GM12878 (cell line): ENCODE data around the gene CHRNA9. TPM values are rescaled to one million over a fixed set of nuclear protein-coding genes. Genes with fewer than 3 reads are reported as not detected.

ENCODE experiments used
- ATAC-seq: fragments of 200-7000 bp; cut with Tn5 transposase; 3 replicates; pipeline ENCODE4 v1.9.1; 2020; ENCODE audit warnings: mild to moderate bottlenecking, moderate library complexity
- BruUV-seq: library from RNA; stranded (reverse); fragments of 400-500 nt; replicated peaks from 2 replicates; lab custom pipeline; 2021; lab: Mats Ljungman, UMichigan
- CTCF ChIA-PET: fragments of 300-600 bp; sonication (Branson Sonifier 250); formaldehyde crosslinking; extraction: SDS; loops from one replicate; lab custom pipeline; 2021; ENCODE audit warnings: inconsistent platforms; lab: Yijun Ruan, JAX
- POLR2A ChIA-PET: fragments of 350-600 bp; formaldehyde crosslinking; extraction: SDS; loops from one replicate; lab custom pipeline; 2021; ENCODE audit warnings: inconsistent platforms; lab: Charles Lee
- RAD21 ChIA-PET: fragments of 300-600 bp; sonication (Branson Sonifier 250); formaldehyde crosslinking; loops from one replicate; lab custom pipeline; 2023; ENCODE audit warnings: antibody characterized with exemption; ENCODE audit not compliant: unreplicated experiment; lab: Charles Lee
- SMC1A ChIA-PET: fragments of 300-600 bp; sonication (Branson Sonifier 250); formaldehyde crosslinking; loops from one replicate; lab custom pipeline; 2023; ENCODE audit not compliant: unreplicated experiment, uncharacterized antibody; lab: Charles Lee
- DNase-seq: peaks from one replicate; pipeline ENCODE4 v3.0.0-alpha.2; 2011; ENCODE audit warnings: low read depth, low spot score
- FAIRE-seq: peaks from 3 replicates; lab custom pipeline; 2011; peaks lifted over from hg19 to GRCh38; lab: Jason Lieb, UNC
- H2AFZ ChIP-seq: 2 replicates; pipeline ENCODE4 v1.6.0; 2011; ENCODE audit warnings: low read depth, low read length, control low read depth; ENCODE audit not compliant: control insufficient read depth
- H3K27ac ChIP-seq: 2 replicates; pipeline ENCODE4 v1.5.1; 2011; ENCODE audit warnings: control low read depth; ENCODE audit not compliant: control insufficient read depth, insufficient read depth
- H3K27me3 ChIP-seq, 2 experiments: replicated peaks in 1 of 2; 2 replicates each; pipeline versions ENCODE4 v1.6.0 to v1.6.1; 2011; ENCODE audit warnings: low read length in 1 of 2; ENCODE audit not compliant: control insufficient read depth in 2 of 2, insufficient read depth in 2 of 2
- H3K36me3 ChIP-seq, 2 experiments: 2 replicates each; pipeline ENCODE4 v1.5.1; 2011; ENCODE audit warnings: low read length in 1 of 2; ENCODE audit not compliant: control insufficient read depth in 2 of 2, insufficient read depth in 2 of 2
- H3K4me1 ChIP-seq: 2 replicates; pipeline ENCODE4 v1.6.1; 2011; ENCODE audit warnings: mild to moderate bottlenecking, low read length, moderate library complexity, mixed read lengths; ENCODE audit not compliant: control insufficient read depth, insufficient read depth
- H3K4me2 ChIP-seq: 2 replicates; pipeline ENCODE4 v1.6.0; 2011; ENCODE audit warnings: control low read depth; ENCODE audit not compliant: control insufficient read depth, insufficient read depth
- H3K4me3 ChIP-seq: fragments of 200-600 bp; sonication (generic); 2 replicates; pipeline ENCODE4 v1.5.1; 2016
- H3K79me2 ChIP-seq: 2 replicates; pipeline ENCODE4 v1.6.0; 2011; ENCODE audit warnings: low read length; ENCODE audit not compliant: control insufficient read depth, insufficient read depth
- H3K9ac ChIP-seq: 2 replicates; pipeline ENCODE4 v1.8.0; 2011; ENCODE audit warnings: low read length, control low read depth, mixed read lengths; ENCODE audit not compliant: control insufficient read depth, insufficient read depth
- H3K9me3 ChIP-seq: replicated peaks from 3 replicates; pipeline ENCODE4 v1.5.1; 2011; ENCODE audit warnings: mild to moderate bottlenecking, low read length; ENCODE audit not compliant: control insufficient read depth, insufficient read depth
- H4K20me1 ChIP-seq: 2 replicates; pipeline ENCODE4 v1.6.0; 2011; ENCODE audit not compliant: control insufficient read depth, insufficient read depth
- ASH2L ChIP-seq: fragments of 300-600, 200-600 bp; sonication (generic); IDR thresholded peaks from 2 replicates; pipeline ENCODE4 v1.6.1; 2017; ENCODE audit warnings: low read depth, mild to moderate bottlenecking, borderline replicate concordance
- ZNF24 ChIP-seq: fragments of 450-650 bp; IDR thresholded peaks from 2 replicates; pipeline ENCODE4 v1.6.1; 2017; ENCODE audit warnings: antibody characterized with exemption, mild to moderate bottlenecking
- WGBS: methylation state at CpG from one replicate; pipeline ENCODE4 v1.1.6; 2016; ENCODE audit warnings: low lambda C conversion rate; ENCODE audit not compliant: insufficient replicate concordance, insufficient coverage; ENCODE audit errors: missing lambda C conversion rate; 5-methylcytosine and 5-hydroxymethylcytosine counted together
- in situ Hi-C: fragments of 300-500 bp; cut with MboI; formaldehyde crosslinking; loops from 9 replicates; pipeline ENCODE4 v1.14.3; 2018; ENCODE audit warnings: mixed read lengths
- intact Hi-C: fragments of 100-400 bp; cut with micrococcal nuclease; formaldehyde crosslinking; loops from one replicate; pipeline ENCODE4 v1.14.2; 2022; ENCODE audit not compliant: unreplicated experiment
- polyA plus RNA-seq, 11 experiments: library from polyadenylated mRNA; depleted of rRNA in 4 of 11; unstranded in 6 of 11; stranded (reverse) in 5 of 11; fragments of >200 nt; fragmentation: Nextera tagmentation in 4 of 11; fragmentation: Illumina TruSeq in 1 of 11; extraction: Ambion mirVana in 4 of 11; extraction: Trizol in 1 of 11; gene quantifications; 1 replicate in 1 of 11; 2 replicates in 10 of 11; pipeline versions ENCODE4 v1.2.1 to v1.2.3, GENCODE V29; 2011 to 2016; ENCODE audit warnings: inconsistent platforms in 2 of 11, missing spikeins in 2 of 11, low read depth in 1 of 11
- total RNA-seq, 4 experiments: library from RNA; depleted of rRNA in 3 of 4; stranded (reverse); fragments of >200 nt in 3 of 4; fragmentation: Illumina TruSeq in 1 of 4; extraction: Trizol in 1 of 4; gene quantifications; 2 replicates each; pipeline versions ENCODE4 v1.2.1 to v1.2.3, GENCODE V29; 2013 to 2021
- TF ChIP-seq, protein P1 (sequence below): fragments of 450-650 bp; IDR thresholded peaks from 2 replicates; pipeline ENCODE4 v1.6.1; 2016; ENCODE audit warnings: mild to moderate bottlenecking
- TF ChIP-seq, protein P2 (sequence below): IDR thresholded peaks from 2 replicates; pipeline ENCODE4 v1.6.1; 2012; ENCODE audit warnings: improper control_type of control experiment, low read depth, low read length; ENCODE audit not compliant: insufficient replicate concordance

The CHRNA9 gene
- total and polyA plus RNA-seq, 10 of the 15 experiments (the other 5 are each of a cell fraction or from before 2014, with no cell fraction given): 0.05 to 0.09 (median 0.08) TPM; not detected in 7

GRCh38 chr4:40349561-40350198 is 14.5 kb downstream of the CHRNA9 start:
- POLR2A ChIA-PET: no interaction called here
- no peak for TF ChIP-seq ASH2L
- no peak for TF ChIP-seq ZNF24
- TF ChIP-seq, all 136 proteins: peak for 0
- DNase-seq (no peak), ATAC-seq (no peak), FAIRE-seq (no peak)
- in situ Hi-C loops: no loop called here
- no TSS peak for BruUV-seq
- H3K4me3 ChIP-seq: no peak overlapping the region
- H3K36me3 ChIP-seq: no peaks in the 10 kb centered on the region
- RAD21 ChIA-PET: interaction anchor here (0.7 kb wide), 1 partner anchor 367 kb away, joined by 3 read pairs; no protein-coding TSS in a partner anchor
- H3K9me3 ChIP-seq: no peaks in the 10 kb centered on the region
- H3K27ac ChIP-seq: no peak overlapping the region
- no peaks in the 10 kb centered on the region for H3K79me2 ChIP-seq
- SMC1A ChIA-PET: no interaction called here
- CTCF ChIA-PET: no interaction called here
- H3K4me2 ChIP-seq: no peak overlapping the region
- H3K9ac ChIP-seq: no peak overlapping the region
- no peaks in the 10 kb centered on the region for H3K4me1 ChIP-seq
- no peaks in the 10 kb centered on the region for H3K27me3 ChIP-seq
- intact Hi-C loops: no loop called here
- H4K20me1 ChIP-seq: no peaks in the 10 kb centered on the region
- H2AFZ ChIP-seq: no peak overlapping the region
- 45% methylated on average over 5 of the region's 5 CpGs for WGBS

DNA sequence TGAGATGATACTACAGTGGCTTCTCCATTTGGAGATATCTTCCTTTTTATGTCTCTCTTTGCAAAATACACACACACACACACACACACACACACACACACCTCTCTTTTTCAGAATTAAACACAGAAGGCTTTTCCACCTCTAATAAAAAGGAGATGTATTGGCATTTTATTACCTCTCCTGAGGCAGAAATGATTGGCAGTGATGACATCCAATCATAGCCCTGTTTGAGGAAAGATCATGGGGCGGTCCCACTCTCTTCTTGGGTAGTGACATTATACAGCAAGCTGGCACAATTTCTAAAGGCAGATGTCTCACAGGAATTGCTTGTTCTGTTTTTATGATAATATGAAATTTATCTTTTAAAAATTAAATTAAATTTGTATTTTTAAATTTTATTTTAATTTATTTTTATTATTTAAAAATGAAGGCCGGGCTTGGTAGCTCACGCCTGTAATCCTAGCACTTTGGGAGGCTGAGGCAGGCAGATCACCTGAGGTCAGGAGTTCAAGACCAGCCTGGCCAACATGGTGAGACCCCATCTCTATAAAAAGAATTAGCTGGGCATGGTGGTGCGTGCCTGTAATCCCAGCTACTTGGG is 15.6 kb downstream of the CHRNA9 start:
- ATAC-seq: no peak
- 0 out of 2 replicates have a peak, but pooled peaks cover under 1% of the 10 kb centered on the region for H3K4me1 ChIP-seq
- H3K36me3 ChIP-seq: no peaks in the 10 kb centered on the region
- no peak for DNase-seq
- TF ChIP-seq, protein P1, sequence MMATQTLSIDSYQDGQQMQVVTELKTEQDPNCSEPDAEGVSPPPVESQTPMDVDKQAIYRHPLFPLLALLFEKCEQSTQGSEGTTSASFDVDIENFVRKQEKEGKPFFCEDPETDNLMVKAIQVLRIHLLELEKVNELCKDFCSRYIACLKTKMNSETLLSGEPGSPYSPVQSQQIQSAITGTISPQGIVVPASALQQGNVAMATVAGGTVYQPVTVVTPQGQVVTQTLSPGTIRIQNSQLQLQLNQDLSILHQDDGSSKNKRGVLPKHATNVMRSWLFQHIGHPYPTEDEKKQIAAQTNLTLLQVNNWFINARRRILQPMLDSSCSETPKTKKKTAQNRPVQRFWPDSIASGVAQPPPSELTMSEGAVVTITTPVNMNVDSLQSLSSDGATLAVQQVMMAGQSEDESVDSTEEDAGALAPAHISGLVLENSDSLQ: peak; percentile 61
- TF ChIP-seq, protein P2, sequence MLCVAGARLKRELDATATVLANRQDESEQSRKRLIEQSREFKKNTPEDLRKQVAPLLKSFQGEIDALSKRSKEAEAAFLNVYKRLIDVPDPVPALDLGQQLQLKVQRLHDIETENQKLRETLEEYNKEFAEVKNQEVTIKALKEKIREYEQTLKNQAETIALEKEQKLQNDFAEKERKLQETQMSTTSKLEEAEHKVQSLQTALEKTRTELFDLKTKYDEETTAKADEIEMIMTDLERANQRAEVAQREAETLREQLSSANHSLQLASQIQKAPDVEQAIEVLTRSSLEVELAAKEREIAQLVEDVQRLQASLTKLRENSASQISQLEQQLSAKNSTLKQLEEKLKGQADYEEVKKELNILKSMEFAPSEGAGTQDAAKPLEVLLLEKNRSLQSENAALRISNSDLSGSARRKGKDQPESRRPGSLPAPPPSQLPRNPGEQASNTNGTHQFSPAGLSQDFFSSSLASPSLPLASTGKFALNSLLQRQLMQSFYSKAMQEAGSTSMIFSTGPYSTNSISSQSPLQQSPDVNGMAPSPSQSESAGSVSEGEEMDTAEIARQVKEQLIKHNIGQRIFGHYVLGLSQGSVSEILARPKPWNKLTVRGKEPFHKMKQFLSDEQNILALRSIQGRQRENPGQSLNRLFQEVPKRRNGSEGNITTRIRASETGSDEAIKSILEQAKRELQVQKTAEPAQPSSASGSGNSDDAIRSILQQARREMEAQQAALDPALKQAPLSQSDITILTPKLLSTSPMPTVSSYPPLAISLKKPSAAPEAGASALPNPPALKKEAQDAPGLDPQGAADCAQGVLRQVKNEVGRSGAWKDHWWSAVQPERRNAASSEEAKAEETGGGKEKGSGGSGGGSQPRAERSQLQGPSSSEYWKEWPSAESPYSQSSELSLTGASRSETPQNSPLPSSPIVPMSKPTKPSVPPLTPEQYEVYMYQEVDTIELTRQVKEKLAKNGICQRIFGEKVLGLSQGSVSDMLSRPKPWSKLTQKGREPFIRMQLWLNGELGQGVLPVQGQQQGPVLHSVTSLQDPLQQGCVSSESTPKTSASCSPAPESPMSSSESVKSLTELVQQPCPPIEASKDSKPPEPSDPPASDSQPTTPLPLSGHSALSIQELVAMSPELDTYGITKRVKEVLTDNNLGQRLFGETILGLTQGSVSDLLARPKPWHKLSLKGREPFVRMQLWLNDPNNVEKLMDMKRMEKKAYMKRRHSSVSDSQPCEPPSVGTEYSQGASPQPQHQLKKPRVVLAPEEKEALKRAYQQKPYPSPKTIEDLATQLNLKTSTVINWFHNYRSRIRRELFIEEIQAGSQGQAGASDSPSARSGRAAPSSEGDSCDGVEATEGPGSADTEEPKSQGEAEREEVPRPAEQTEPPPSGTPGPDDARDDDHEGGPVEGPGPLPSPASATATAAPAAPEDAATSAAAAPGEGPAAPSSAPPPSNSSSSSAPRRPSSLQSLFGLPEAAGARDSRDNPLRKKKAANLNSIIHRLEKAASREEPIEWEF: no peak
- ChIA-PET RAD21 (interaction anchor here (0.7 kb wide), 1 partner anchor 366 kb away, joined by 3 read pairs; no protein-coding TSS in a partner anchor), SMC1A (no interaction called here), POLR2A (no interaction called here), CTCF (interaction anchor here (0.9 kb wide), 1 partner anchor 368 kb away, joined by 3 read pairs; no protein-coding TSS in a partner anchor)
- no TSS peak for BruUV-seq
- in situ Hi-C loops (no loop called here), intact Hi-C loops (no loop called here)
- no peaks in the 10 kb centered on the region for H3K9me3 ChIP-seq
- H2AFZ ChIP-seq: no peak overlapping the region
- no peaks in the 10 kb centered on the region for H3K27me3 ChIP-seq
- no peak overlapping the region for H3K4me3 ChIP-seq
- H3K9ac ChIP-seq: no peak overlapping the region
- no peaks in the 10 kb centered on the region for H4K20me1 ChIP-seq
- H3K4me2 ChIP-seq: no peak overlapping the region
- 99% methylated on average over 4 of the region's 4 CpGs for WGBS
- H3K27ac ChIP-seq: no peak overlapping the region
- H3K79me2 ChIP-seq: no peaks in the 10 kb centered on the region
- FAIRE-seq: no peak
